SK-N-MC (cell line): Measurements from ENCODE around the gene DNAJC12.
"Not testable (repeated sequence)": the region's sequence is repeated elsewhere in the genome, so short reads cannot be mapped to it uniquely, and the experiment has no call there.

Experiments
- DNase-seq: peaks from one replicate; pipeline ENCODE4 v3.0.0-alpha.2; 2011; ENCODE audit warnings: low read depth, low spot score
- H3K27ac ChIP-seq: fragments of 200-600 bp; sonication (generic); 2 replicates; pipeline ENCODE4 v1.5.1; 2016; ENCODE audit warnings: mixed run types
- H3K36me3 ChIP-seq: fragments of 200-600 bp; sonication (generic); 2 replicates; pipeline ENCODE4 v1.6.1; 2017; ENCODE audit warnings: antibody characterized with exemption, low read length, mixed read lengths; ENCODE audit not compliant: insufficient read depth
- H3K4me3 ChIP-seq: fragments of 200-600 bp; sonication (generic); 2 replicates; pipeline ENCODE4 v1.5.1; 2016
- H3K9ac ChIP-seq: fragments of 200-600 bp; sonication (generic); 2 replicates; pipeline ENCODE4 v1.8.0; 2017; ENCODE audit warnings: mixed run types, mixed read lengths; ENCODE audit not compliant: insufficient read length
- H3K9me3 ChIP-seq: fragments of 200-600 bp; sonication (generic); 2 replicates; pipeline ENCODE4 v1.6.1; 2017; ENCODE audit warnings: low read depth, mild to moderate bottlenecking, antibody characterized with exemption, low read length, moderate library complexity, mixed read lengths
- EZH2 ChIP-seq: fragments of 200-600 bp; sonication (generic); IDR thresholded peaks from one replicate; pipeline ENCODE4 v1.6.1; 2017; ENCODE audit warnings: antibody characterized with exemption
- FOXP2 ChIP-seq: optimal IDR thresholded peaks from 2 replicates; pipeline ENCODE3; 2011; ENCODE audit warnings: mild to moderate bottlenecking, moderate library complexity; ENCODE audit not compliant: insufficient read depth; ENCODE audit errors: extremely low read length, control extremely low read depth
- POLR2AphosphoS5 ChIP-seq: IDR thresholded peaks from 2 replicates; pipeline ENCODE4 v1.6.1; 2012; ENCODE audit warnings: mild to moderate bottlenecking, low read depth, low read length, borderline replicate concordance

DNAJC12 gene

GRCh38 chr10:67837541-67838314 is at the start of gene DNAJC12:
Gene DNAJC12 (minus strand): TSS chr10:67838188. CDS start chr10:67838011, 177 bp downstream.
- Histone ChIP-seq H3K4me3 (peak within 1 kb of the TSS; percentile 85), H3K9me3 (no peaks in the 10 kb centered on the region), H3K27ac (peak within 1 kb of the TSS; percentile 74; the same call in 1 of the 2 replicates), H3K36me3 (no peaks in the 10 kb centered on the region), H3K9ac (peak within 1 kb of the TSS; percentile 74)
- peak; percentile 55 for DNase-seq
- TF ChIP-seq EZH2 (no peak), POLR2AphosphoS5 (0 out of 2 replicates have a peak, but pooled peaks have one; percentile 27)

- Histone ChIP-seq H3K36me3 (peaks cover 32% of the 10 kb centered on the region), H3K9me3 (no peaks in the 10 kb centered on the region), H3K27ac (peak overlapping the region; percentile 31; the same call in 1 of the 2 replicates), H3K4me3 (peak overlapping the region; percentile 85), H3K9ac (peak overlapping the region; percentile 77)
- no peak for TF ChIP-seq EZH2
- no peak for TF ChIP-seq FOXP2
- no peak for TF ChIP-seq POLR2AphosphoS5
- no peak for DNase-seq
Measured at GRCh38 chr10:67884842-67885670, 47.1 kb upstream of the DNAJC12 start.

GRCh38 chr10:67884313-67884841 is 46.4 kb upstream of the DNAJC12 start, which contains the start of gene SIRT1:
Gene SIRT1 (plus strand): TSS chr10:67884656. CDS start chr10:67884722, 66 bp downstream.
- Histone ChIP-seq H3K9ac (peak within 1 kb of the TSS; percentile 77), H3K4me3 (peak within 1 kb of the TSS; percentile 85), H3K36me3 (peaks cover 25% of the 10 kb centered on the region), H3K9me3 (no peaks in the 10 kb centered on the region), H3K27ac (peak within 1 kb of the TSS; percentile 31; the same call in 1 of the 2 replicates)
- TF ChIP-seq POLR2AphosphoS5 (peak; percentile 85), FOXP2 (no peak), EZH2 (no peak)
- no peak for DNase-seq

- no peak for TF ChIP-seq POLR2AphosphoS5
- TF ChIP-seq EZH2: no peak
- peak overlapping the region; percentile 69 for H3K9ac ChIP-seq
- H3K27ac ChIP-seq: no peak overlapping the region
- H3K9me3 ChIP-seq: no peaks in the 10 kb centered on the region
- DNase-seq: peak; percentile 10
- H3K36me3 ChIP-seq: peaks cover 19% of the 10 kb centered on the region
- H3K4me3 ChIP-seq: peak overlapping the region; percentile 85
Measured at GRCh38 chr10:67883710-67884312, 45.8 kb upstream of the DNAJC12 start.

- Histone ChIP-seq H3K9me3 (no peaks in the 10 kb centered on the region), H3K36me3 (no peaks in the 10 kb centered on the region), H3K4me3 (no peak overlapping the region), H3K9ac (no peak overlapping the region), H3K27ac (no peak overlapping the region)
- TF ChIP-seq FOXP2 (no peak), POLR2AphosphoS5 (no peak), EZH2 (no peak)
- DNase-seq: no peak
Measured at GRCh38 chr10:67878133-67878532, 40.1 kb upstream of the DNAJC12 start.

GRCh38 chr10:67877421-67877820 is 39.4 kb upstream of the DNAJC12 start:
- DNase-seq, H3K9ac ChIP-seq, H3K9me3 ChIP-seq, H3K4me3 ChIP-seq, H3K27ac ChIP-seq, H3K36me3 ChIP-seq: not testable (repeated sequence)

- Histone ChIP-seq H3K36me3 (no peaks in the 10 kb centered on the region), H3K4me3 (no peak overlapping the region), H3K9ac (no peak overlapping the region), H3K9me3 (no peaks in the 10 kb centered on the region), H3K27ac (no peak overlapping the region)
- TF ChIP-seq POLR2AphosphoS5 (no peak), EZH2 (no peak), FOXP2 (no peak)
- DNase-seq: no peak
Measured at GRCh38 chr10:67875340-67876238, 37.6 kb upstream of the DNAJC12 start.

- Histone ChIP-seq H3K27ac (no peak overlapping the region), H3K9ac (no peak overlapping the region), H3K36me3 (no peaks in the 10 kb centered on the region), H3K4me3 (no peak overlapping the region), H3K9me3 (no peaks in the 10 kb centered on the region)
- no peak for TF ChIP-seq POLR2AphosphoS5
- TF ChIP-seq EZH2: no peak
- no peak for TF ChIP-seq FOXP2
- DNase-seq: no peak
Measured at GRCh38 chr10:67869996-67870395, 32.0 kb upstream of the DNAJC12 start.
